Epithelial cell of esophagus (primary cell): ENCODE results near the gene GATA5.

Source experiments
- DNase-seq: peaks from one replicate; pipeline ENCODE4 v3.0.0; 2010; ENCODE audit warnings: low read depth
- H3K4me3 ChIP-seq: 2 replicates; pipeline ENCODE4 v1.5.1; 2011; ENCODE audit warnings: mild to moderate bottlenecking, low read length, control low read depth
- TF ChIP-seq, protein P1 (sequence below): IDR thresholded peaks from 2 replicates; pipeline ENCODE4 v1.5.1; 2011; ENCODE audit warnings: low read depth, mild to moderate bottlenecking, low read length, control low read depth, inconsistent platforms; ENCODE audit not compliant: insufficient read depth; ENCODE audit errors: missing control alignments

Gene GATA5

DNA sequence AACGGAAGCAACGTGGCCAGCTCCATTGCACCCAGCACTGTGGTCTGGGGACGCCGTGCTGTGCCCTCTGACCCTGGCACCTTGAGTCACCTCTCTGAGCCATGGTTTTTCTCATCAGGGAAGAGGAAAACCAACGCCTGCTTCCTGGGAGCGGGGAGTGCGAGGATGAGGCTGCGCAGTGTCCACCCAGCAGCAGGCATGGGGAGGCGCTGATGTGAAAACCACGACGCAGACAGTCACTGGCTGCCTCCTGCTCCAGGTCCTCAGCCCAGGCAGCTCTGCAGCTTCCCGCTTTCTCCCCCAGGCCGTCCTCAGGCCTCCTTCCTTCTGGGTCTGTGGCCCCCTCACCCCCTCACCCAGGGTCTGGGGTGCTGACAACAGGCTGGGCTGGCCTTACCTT, 14.0 kb downstream of the GATA5 start:
- no peak for DNase-seq
- H3K4me3 ChIP-seq, result no peak overlapping the region
- TF ChIP-seq, protein P1, sequence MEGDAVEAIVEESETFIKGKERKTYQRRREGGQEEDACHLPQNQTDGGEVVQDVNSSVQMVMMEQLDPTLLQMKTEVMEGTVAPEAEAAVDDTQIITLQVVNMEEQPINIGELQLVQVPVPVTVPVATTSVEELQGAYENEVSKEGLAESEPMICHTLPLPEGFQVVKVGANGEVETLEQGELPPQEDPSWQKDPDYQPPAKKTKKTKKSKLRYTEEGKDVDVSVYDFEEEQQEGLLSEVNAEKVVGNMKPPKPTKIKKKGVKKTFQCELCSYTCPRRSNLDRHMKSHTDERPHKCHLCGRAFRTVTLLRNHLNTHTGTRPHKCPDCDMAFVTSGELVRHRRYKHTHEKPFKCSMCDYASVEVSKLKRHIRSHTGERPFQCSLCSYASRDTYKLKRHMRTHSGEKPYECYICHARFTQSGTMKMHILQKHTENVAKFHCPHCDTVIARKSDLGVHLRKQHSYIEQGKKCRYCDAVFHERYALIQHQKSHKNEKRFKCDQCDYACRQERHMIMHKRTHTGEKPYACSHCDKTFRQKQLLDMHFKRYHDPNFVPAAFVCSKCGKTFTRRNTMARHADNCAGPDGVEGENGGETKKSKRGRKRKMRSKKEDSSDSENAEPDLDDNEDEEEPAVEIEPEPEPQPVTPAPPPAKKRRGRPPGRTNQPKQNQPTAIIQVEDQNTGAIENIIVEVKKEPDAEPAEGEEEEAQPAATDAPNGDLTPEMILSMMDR, result no peak

DNA sequence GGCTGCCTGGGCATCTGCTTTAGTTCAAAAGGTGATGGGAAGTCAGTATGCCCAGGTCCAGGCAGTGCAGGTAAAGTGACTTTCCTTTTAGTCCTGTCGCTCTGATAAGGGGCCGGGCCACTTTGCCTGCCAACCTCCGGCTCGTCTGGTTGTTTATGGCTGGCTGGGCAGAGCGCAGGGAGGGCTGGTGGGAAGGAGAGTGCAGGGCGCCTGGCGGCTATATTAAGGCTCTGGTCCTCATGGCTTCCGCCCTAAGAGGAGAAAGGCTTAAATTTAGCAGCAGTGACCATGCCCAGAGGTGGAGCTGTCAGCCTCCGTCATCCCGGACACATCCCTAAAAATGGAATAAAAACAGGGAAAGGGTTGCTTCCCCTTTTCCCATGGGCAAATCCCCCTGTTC, 14.6 kb downstream of the GATA5 start:
- TF ChIP-seq, protein P1, result no peak
- no peak for DNase-seq
- no peak overlapping the region for H3K4me3 ChIP-seq

DNA sequence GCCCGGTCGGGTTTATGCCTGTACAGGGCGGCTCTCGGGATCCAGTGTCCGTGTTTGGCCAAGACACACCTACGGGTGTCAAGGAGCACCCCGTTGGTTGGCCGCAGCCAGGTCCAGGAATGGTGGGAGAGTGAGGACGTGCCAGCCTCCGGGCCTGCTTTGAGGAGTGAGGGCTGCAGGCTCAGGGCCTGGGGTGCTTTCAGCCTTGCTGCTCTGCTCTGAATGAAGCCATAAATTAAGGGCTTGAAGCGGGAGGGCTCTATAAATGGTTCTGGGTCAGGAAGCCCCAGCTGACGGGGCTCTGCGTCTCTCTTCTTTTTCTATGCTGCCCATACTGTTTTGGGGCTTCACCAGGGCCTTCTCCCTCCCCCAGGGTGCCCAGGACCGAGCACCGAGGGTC, 15.1 kb downstream of the GATA5 start:
- no peak overlapping the region for H3K4me3 ChIP-seq
- TF ChIP-seq, protein P1, result no peak
- no peak for DNase-seq

DNA sequence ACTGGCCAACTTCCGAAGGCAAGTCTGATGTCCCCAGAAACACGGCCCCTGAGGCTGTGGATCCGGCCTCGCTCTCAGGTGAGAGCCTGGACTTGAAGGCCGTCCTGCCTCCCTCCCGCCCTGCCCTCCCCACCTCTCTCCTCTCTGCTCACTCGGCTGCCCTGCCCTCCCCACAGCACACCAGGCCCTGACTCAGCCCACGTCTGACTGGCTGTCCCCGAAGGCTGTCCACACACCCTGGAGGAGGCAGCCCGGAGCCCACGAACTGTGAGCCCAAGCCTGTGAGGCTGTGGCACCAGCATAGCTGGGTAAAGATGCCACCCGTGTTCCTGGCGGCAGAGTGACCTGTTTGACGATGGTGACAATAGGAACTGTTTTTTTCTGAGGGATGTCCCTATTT, 16.3 kb downstream of the GATA5 start:
- no peak overlapping the region for H3K4me3 ChIP-seq
- TF ChIP-seq, protein P1, result no peak
- DNase-seq, result no peak

DNA sequence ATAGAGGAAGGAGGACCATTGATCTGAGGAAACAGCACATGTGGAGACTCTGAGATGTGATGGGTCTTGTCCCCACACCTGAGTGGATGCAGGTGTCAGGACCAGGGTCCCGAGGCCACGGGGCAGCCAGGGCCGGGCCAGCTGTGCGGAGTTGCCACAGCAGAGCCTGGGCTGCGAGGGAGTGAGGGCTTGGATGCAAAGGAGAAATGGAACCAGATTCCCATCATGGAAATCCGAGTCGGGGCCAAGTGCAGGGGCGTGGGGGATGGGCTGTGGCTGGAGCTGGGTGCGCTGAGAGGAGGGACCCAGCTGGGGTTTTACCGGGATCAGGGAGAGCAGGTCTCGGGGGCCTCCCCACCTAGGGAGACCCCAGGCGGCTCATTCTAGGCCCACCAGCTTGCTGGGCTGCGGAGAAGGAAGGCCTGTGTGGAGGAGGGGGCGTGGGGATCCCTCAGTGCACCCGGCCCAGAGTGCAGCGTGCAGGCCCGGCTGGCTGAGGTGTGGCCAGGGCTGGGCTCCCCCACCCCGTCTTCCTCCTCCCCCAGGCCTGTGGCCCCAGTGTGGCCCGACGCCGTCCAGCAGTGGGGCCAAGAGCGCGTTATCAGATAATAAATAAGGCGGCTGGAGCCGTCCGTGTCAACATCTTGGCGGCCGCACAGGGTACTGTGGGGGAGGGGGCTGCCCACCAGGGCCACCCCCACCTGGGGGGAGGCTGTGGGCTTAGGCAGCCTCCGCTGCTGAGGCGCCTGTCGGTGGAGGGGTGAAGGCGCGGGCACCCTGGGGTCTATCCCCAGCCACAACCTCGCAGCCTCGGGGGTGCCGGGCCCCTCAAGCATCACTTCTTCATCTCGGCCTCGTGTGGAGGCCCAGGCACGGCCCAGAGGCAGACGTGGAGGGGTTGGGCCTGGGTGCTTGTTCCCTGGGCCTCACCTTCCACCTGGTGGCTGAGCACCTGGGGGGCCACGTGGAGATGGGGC, 17.2 kb downstream of the GATA5 start:
- no peak overlapping the region for H3K4me3 ChIP-seq
- DNase-seq, result no peak
- TF ChIP-seq, protein P1, result no peak

DNA sequence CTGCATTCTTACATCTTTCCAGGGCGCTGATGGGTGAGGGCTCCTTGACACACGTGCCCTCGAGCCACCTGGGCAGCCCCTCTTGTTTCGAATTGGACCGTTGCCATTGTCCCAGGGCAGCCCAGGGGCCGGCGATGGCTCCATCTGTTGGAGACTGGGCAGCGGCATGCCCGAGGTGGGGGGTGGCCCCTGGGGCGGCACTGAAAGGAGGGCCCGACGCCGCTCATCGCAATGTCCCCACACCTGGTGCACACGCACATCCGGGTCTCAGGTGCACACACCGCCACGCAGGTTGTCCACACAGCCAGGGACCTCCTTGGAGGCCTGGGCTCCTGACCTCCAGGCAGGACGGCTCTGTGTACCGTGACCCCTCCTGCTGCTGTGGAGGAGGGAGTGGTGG, 18.0 kb downstream of the GATA5 start:
- DNase-seq, result no peak
- H3K4me3 ChIP-seq, result no peak overlapping the region
- TF ChIP-seq, protein P1, result no peak

DNA sequence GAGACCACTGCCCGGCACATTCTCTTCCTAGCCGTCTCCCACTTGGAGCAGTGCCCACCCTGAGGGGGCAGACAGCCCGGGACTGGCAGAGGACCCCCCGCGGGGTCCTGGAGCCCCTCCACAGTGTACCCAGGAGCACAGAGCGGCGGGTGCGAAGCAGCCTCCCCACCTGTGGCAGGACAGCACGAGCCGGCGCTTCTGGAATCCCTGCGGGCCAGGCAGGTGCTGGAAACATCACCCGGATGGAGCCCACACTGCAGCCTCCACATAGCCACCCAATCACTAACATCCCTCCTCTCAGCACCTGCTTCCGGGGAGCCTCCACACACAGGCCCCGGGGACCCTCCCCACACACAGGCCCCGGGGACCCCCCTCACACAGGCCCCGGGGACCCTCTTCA, 18.7 kb downstream of the GATA5 start:
- no peak overlapping the region for H3K4me3 ChIP-seq
- no peak for DNase-seq
- TF ChIP-seq, protein P1, result no peak
